NCI-H2029 (cell line): ENCODE data around the gene RUNX2.
"Not testable (repeated sequence)": the region's sequence is repeated elsewhere in the genome, so short reads cannot be mapped to it uniquely, and the experiment has no call there.

Source experiments
- DNase-seq: peaks from one replicate; lab custom pipeline; 2025; lab: John Stamatoyannopoulos, UW

The RUNX2 gene

GRCh38 chr6:45327956-45328522 is at the start of gene RUNX2:
Gene RUNX2, plus strand, starts transcription at chr6:45328330. Its CDS starts 397 bp downstream, at chr6:45328727.
- peak; percentile 34 for DNase-seq

DNA sequence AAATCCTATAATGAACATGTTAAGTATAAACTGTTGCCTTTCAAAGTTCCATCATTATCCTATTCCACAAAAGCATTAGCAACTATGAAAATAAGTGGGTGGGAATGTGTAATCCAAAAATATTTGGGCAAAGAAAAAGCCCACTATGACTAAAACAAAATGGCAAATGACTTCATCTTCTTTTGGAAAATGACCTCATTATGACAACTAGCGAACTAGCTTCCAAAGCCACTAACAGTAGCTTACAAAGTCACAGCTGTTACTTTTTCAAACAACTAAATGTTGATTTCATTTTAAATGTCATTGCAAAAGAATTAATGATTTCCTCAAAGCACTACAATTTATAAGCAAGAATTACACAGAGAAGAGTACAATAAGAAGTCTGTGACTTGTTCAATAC is 49.8 kb upstream of the RUNX2 start:
- no peak for DNase-seq

GRCh38 chr6:45286707-45287106 is 41.4 kb upstream of the RUNX2 start:
- not testable (repeated sequence) for DNase-seq

- no peak for DNase-seq
Observed at GRCh38 chr6:45289751-45290514, 38.2 kb upstream of the RUNX2 start.

DNA sequence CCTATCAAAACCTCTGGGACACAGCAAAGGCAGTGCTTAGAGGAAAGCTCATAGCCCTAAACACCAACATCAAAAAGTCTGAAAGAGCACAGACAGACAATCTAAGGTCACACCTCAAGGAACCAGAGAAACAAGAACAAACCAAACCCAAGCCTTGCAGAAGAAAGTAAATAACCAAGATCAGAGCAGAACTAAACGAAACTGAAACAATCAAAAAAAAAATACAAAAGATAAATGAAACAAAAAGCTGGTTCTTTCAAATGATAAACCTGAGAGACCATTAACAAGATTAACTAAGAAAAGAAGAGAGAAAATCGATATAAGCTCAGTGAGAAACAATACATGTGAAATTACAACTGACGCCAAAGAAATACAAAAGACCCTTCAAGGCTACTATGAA is 34.8 kb upstream of the RUNX2 start:
- DNase-seq: no peak

DNA sequence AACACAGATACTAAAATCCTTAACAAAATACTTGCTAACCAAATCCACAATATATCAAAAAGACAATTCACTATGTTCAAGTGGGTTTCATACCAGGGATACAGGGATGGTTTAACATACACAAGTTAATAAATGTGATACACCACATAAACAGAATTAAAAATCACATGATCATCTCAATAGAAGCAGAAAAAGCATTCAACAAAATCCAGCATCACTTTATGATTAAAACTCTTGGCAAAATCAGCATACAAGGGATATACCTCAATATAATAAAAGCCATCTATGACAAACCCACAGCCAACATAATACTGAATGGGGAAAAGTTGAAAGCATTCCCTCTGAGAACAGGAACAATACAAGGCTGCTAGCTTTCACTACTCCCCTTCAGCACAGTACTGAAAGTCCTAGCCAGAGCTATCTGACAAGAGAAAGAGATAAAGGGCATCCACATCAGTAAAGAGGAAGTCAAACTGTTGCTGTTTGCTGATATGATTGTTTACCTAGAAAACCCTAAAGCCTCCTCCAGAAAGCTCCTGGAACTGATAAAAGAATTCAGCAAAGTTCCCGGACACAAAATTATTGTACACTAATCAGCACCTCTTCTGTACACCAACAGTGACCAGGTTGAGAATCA is 33.9 kb upstream of the RUNX2 start:
- not testable (repeated sequence) for DNase-seq

DNA sequence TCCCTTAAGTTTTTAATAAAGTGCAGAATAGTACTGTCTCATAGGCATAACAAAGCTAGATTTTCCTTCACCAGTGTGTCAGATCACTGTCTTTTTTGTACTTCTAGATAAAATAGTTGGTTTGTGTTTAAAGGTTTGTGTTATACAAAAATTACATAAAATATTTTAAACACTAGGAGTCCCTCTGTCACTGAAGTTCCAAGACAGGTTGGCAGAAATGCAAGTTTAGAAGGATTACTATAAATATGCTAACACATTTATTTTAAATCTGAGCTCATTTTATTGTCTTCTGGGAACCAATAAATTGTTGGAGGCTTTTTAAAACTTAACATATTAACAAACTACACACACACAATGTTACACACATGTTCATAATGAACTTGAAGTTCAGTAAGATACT is 30.8 kb upstream of the RUNX2 start:
- no peak for DNase-seq

DNA sequence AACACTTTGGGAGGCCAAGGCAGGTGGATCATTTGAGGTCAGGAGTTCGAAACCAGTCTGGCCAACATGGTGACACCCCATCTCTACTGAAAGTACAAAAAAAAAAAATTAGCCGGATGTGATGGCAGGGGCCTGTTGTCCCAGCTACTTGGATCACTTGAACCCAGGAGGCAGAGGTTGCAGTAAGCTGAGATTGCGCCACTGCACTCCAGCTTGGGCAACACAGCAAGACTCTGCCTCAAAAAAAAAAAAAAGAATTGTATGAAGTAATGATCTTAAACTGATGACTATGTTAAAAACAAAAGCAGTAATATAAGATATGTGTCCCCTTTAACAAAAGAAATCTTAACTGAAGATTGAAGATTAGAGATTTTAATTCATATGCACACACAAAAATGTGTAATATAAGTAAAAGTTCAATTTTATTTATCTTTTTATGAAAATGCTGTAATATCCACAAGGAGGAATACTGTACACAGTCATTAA is 29.0 kb upstream of the RUNX2 start:
- no peak for DNase-seq

DNA sequence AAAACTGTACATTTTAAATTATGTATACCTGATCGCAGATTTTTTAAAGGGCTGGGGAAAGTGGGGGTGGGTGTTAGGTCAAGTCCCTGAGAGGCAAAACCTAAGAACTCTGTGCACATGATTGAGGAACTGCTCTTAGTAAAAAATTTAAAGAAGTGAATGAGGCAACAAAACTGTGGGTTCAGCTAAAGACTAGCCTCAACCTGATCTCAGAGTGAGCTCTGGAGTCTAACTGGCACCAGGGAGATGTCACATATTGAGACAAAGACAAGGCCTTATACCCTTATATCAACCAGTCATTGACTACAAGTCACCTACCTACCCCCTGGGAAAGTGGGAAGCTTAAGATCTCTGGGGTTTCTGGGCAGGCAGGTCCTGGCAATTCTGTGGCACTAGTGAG is 27.4 kb upstream of the RUNX2 start:
- no peak for DNase-seq

DNA sequence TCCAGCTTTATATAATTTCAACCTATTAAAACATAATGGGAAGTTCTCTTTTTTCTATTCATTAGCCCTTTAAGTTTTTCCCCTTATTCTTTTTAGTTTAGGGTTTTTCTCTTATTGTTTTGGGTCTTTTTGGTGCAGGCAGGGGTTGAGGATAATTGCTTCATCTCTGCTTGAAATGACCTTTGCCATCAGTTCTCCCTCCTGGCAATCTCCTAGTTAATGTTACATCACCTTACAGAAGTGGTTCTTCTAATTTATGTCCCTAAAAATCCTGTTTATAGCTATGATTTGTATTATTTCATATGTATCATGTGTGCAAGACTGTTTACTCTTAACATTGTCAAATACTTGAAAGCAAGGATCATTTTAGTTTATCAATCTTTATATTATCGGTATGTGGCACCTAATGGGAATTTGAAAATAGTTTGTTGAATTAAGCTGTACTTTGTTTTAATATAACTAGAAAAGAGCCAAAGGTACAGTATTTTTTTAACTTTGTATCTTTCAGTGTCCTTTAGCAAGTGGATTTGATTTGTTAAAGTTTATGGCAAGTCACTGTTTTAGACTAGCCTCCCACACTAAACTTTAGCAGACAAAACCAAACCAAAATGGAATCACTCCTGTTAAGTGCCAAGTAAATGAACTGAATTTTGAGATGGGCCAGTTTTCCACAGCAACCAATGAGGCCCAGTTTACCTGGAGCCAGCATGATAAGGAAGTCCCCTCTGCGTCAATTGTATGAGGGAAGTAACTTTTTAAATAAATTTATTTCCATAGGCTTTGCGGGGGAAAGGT is 26.6 kb upstream of the RUNX2 start:
- no peak for DNase-seq

GRCh38 chr6:45302832-45303231 is 25.3 kb upstream of the RUNX2 start:
- DNase-seq: no peak

GRCh38 chr6:45305546-45305945 is 22.6 kb upstream of the RUNX2 start:
- DNase-seq: no peak

GRCh38 chr6:45310118-45310788 is 17.9 kb upstream of the RUNX2 start:
- DNase-seq: no peak

DNA sequence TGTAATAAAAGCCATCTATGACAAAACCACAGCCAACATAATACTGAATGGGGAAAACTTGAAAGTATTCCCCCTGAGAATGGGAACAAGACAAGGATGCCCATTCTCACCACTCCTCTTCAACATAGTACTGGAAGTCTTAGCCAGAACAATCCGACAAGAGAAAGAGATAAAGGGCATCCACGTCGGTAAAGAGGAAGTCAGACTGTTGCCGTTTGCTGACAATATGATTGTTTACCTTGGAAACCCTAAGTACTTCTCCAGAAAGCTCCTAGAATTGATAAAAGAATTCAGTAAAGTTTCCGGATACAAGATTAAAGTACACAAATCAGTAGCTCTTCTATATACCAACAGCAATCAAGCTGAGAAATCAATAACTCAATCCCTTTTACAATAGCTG is 14.0 kb upstream of the RUNX2 start:
- no peak for DNase-seq

GRCh38 chr6:45320349-45320748 is 7.8 kb upstream of the RUNX2 start:
- no peak for DNase-seq

DNA sequence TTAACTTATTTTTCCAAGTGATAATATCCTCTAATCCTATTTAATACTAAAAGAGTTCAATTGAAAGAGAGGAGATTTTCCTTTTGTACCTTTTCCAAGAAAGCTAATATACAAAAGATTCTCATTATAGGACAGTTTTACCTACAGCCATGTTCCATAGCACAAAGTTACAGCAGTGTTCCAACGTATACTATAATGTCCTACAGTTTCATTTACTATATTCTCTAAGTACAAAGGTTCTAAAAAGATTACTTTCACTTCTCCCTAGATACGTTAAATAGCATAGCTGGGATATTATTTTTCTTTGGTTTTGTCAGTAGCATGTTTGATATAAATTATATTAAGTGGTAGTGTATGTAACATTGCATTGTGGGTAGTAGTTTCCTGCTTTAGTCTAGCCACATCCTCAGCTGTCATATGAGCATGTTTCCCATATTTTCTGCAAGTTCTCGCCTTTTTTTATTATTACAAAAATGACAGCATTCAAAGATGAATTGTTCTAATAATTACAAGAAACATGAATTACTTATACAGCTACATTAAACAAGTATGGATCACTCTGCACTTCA is 4.4 kb upstream of the RUNX2 start:
- DNase-seq: no peak

GRCh38 chr6:45326698-45327417 is 1.3 kb upstream of the RUNX2 start:
- no peak for DNase-seq

DNA sequence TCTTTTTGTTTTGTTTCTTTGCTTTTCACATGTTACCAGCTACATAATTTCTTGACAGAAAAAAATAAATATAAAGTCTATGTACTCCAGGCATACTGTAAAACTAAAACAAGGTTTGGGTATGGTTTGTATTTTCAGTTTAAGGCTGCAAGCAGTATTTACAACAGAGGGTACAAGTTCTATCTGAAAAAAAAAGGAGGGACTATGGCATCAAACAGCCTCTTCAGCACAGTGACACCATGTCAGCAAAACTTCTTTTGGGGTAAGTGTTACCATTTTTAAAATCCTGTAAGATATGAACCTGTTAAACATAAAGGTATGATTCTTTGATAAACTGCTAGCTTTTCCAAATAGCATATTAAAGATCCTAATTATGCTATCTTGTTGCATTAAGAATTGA is 393 bp downstream of the RUNX2 start:
- DNase-seq: no peak

DNA sequence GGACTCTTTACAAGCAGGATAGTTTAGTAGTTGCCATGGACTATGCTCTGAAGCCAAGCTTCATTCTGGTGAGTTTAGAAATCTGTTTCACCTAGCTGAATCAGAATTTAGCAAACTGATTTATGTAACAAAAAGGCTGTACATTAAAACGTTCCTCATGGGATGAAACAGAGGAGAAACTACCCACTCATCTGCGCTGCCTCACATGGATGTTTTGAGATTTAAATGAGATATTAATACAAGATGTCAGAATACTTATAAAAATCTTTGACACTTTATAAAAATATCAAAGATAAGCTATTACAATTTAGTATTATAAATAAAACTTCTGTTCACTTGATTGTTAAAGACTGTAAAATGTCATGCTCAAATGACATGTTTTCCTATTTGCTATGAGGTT is 16.8 kb downstream of the RUNX2 start:
- DNase-seq: no peak

GRCh38 chr6:45350186-45350710 is 22.1 kb downstream of the RUNX2 start:
- no peak for DNase-seq

- no peak for DNase-seq
Observed at GRCh38 chr6:45351076-45351475, 22.9 kb downstream of the RUNX2 start.
